ENCODE measurements around the gene OLFM4. TPM values are rescaled to one million over a fixed set of nuclear protein-coding genes. Genes with fewer than 3 reads are reported as not detected.

Gene OLFM4
- total RNA-seq = not detected

GRCh38 chr13:53028637-53029203 lies at the start of gene OLFM4:
Gene OLFM4 (plus strand): TSS chr13:53028813. CDS start chr13:53028837, 24 bp downstream.
- ATAC-seq (no peak), DNase-seq (no peak)
- H3K27me3 Mint-ChIP-seq = no peaks in the 10 kb centered on the region
- no peak within 1 kb of the TSS for H3K27ac Mint-ChIP-seq
- CTCF ChIA-PET = no interaction called here
- H3K36me3 Mint-ChIP-seq = no peaks in the 10 kb centered on the region
- no peaks in the 10 kb centered on the region for H3K4me1 Mint-ChIP-seq
- no peaks in the 10 kb centered on the region for H3K9me3 Mint-ChIP-seq (ENCODE audit: low read depth)
- no peak within 1 kb of the TSS for H3K4me3 Mint-ChIP-seq

GRCh38 chr13:52978989-52979388 lies 49.6 kb upstream of the OLFM4 start:
- H3K36me3 Mint-ChIP-seq = no peaks in the 10 kb centered on the region
- H3K4me1 Mint-ChIP-seq = no peaks in the 10 kb centered on the region
- H3K27ac Mint-ChIP-seq = no peak overlapping the region
- peaks cover 2% of the 10 kb centered on the region for H3K27me3 Mint-ChIP-seq
- no peak overlapping the region for H3K4me3 Mint-ChIP-seq
- no peak for ATAC-seq
- CTCF ChIA-PET = no interaction called here
- no peaks in the 10 kb centered on the region for H3K9me3 Mint-ChIP-seq (ENCODE audit: low read depth)
- DNase-seq = no peak

- no peak overlapping the region for H3K27ac Mint-ChIP-seq
- no peak overlapping the region for H3K4me3 Mint-ChIP-seq
- H3K4me1 Mint-ChIP-seq = no peaks in the 10 kb centered on the region
- CTCF ChIA-PET = no interaction called here
- DNase-seq (no peak), ATAC-seq (no peak)
- no peaks in the 10 kb centered on the region for H3K36me3 Mint-ChIP-seq
- H3K9me3 Mint-ChIP-seq (ENCODE audit: low read depth) = no peaks in the 10 kb centered on the region
- H3K27me3 Mint-ChIP-seq = peaks cover 2% of the 10 kb centered on the region
These were observed 47.9 kb upstream of the OLFM4 start for GRCh38 chr13:52980695-52981094.

- H3K4me3 Mint-ChIP-seq = no peak overlapping the region
- no peaks in the 10 kb centered on the region for H3K9me3 Mint-ChIP-seq (ENCODE audit: low read depth)
- CTCF ChIA-PET = no interaction called here
- ATAC-seq (no peak), DNase-seq (no peak)
- H3K27ac Mint-ChIP-seq = no peak overlapping the region
- no peaks in the 10 kb centered on the region for H3K27me3 Mint-ChIP-seq
- H3K4me1 Mint-ChIP-seq = no peaks in the 10 kb centered on the region
- no peaks in the 10 kb centered on the region for H3K36me3 Mint-ChIP-seq
These were observed 44.8 kb upstream of the OLFM4 start for GRCh38 chr13:52983836-52984235.

- ATAC-seq = no peak
- Mint-ChIP-seq H3K4me1 (no peaks in the 10 kb centered on the region), H3K9me3 (ENCODE audit: low read depth) (no peaks in the 10 kb centered on the region)
These were observed 43.7 kb upstream of the OLFM4 start for GRCh38 chr13:52984881-52985363.

GRCh38 chr13:52991344-52992020 lies 37.1 kb upstream of the OLFM4 start:
- CTCF ChIA-PET = interaction anchor here (1.6 kb wide), 1 partner anchor 10 kb away, joined by 3 read pairs; no protein-coding TSS in a partner anchor
- Mint-ChIP-seq H3K27ac (no peak overlapping the region), H3K9me3 (ENCODE audit: low read depth) (no peaks in the 10 kb centered on the region), H3K27me3 (peaks cover 2% of the 10 kb centered on the region), H3K4me3 (no peak overlapping the region), H3K4me1 (no peaks in the 10 kb centered on the region), H3K36me3 (no peaks in the 10 kb centered on the region)
- no peak for ATAC-seq
- DNase-seq = no peak

More at GRCh38 chr13:52984881-52985363, 43.7 kb upstream of the OLFM4 start:
- no peak overlapping the region for H3K27ac Mint-ChIP-seq
- DNase-seq = no peak
- H3K27me3 Mint-ChIP-seq = peaks cover 2% of the 10 kb centered on the region
- CTCF ChIA-PET = no interaction called here
- H3K36me3 Mint-ChIP-seq = no peaks in the 10 kb centered on the region
- H3K4me3 Mint-ChIP-seq = no peak overlapping the region

- ATAC-seq (no peak), DNase-seq (no peak)
- H3K9me3 Mint-ChIP-seq (ENCODE audit: low read depth) = no peaks in the 10 kb centered on the region
- no peaks in the 10 kb centered on the region for H3K4me1 Mint-ChIP-seq
- H3K27ac Mint-ChIP-seq = no peak overlapping the region
- H3K4me3 Mint-ChIP-seq = no peak overlapping the region
- H3K36me3 Mint-ChIP-seq = no peaks in the 10 kb centered on the region
- H3K27me3 Mint-ChIP-seq = peaks cover 2% of the 10 kb centered on the region
- CTCF ChIA-PET = interaction anchor here (1.6 kb wide), 1 partner anchor 10 kb away, joined by 3 read pairs; no protein-coding TSS in a partner anchor
These were observed 36.5 kb upstream of the OLFM4 start for GRCh38 chr13:52992110-52992509.

GRCh38 chr13:52994051-52994450 lies 34.6 kb upstream of the OLFM4 start:
- ATAC-seq (no peak), DNase-seq (no peak)
- no peaks in the 10 kb centered on the region for H3K4me1 Mint-ChIP-seq
- peaks cover 2% of the 10 kb centered on the region for H3K27me3 Mint-ChIP-seq
- H3K4me3 Mint-ChIP-seq = no peak overlapping the region
- H3K27ac Mint-ChIP-seq = no peak overlapping the region
- CTCF ChIA-PET = no interaction called here
- no peaks in the 10 kb centered on the region for H3K9me3 Mint-ChIP-seq (ENCODE audit: low read depth)
- no peaks in the 10 kb centered on the region for H3K36me3 Mint-ChIP-seq

- no peaks in the 10 kb centered on the region for H3K4me1 Mint-ChIP-seq
- ATAC-seq (no peak), DNase-seq (no peak)
- peaks cover under 1% of the 10 kb centered on the region for H3K27me3 Mint-ChIP-seq
- CTCF ChIA-PET = interaction anchor here (1.1 kb wide), 1 partner anchor 26 kb away, joined by 3 read pairs; no protein-coding TSS in a partner anchor
- no peaks in the 10 kb centered on the region for H3K9me3 Mint-ChIP-seq (ENCODE audit: low read depth)
- no peak overlapping the region for H3K27ac Mint-ChIP-seq
- no peaks in the 10 kb centered on the region for H3K36me3 Mint-ChIP-seq
- no peak overlapping the region for H3K4me3 Mint-ChIP-seq
These were observed 33.7 kb upstream of the OLFM4 start for GRCh38 chr13:52994865-52995264.

GRCh38 chr13:52995946-52996345 lies 32.7 kb upstream of the OLFM4 start:
- no peaks in the 10 kb centered on the region for H3K27me3 Mint-ChIP-seq
- no peak overlapping the region for H3K4me3 Mint-ChIP-seq
- H3K36me3 Mint-ChIP-seq = no peaks in the 10 kb centered on the region
- H3K4me1 Mint-ChIP-seq = no peaks in the 10 kb centered on the region
- H3K9me3 Mint-ChIP-seq (ENCODE audit: low read depth) = no peaks in the 10 kb centered on the region
- CTCF ChIA-PET = interaction anchor here (1.1 kb wide), 1 partner anchor 27 kb away, joined by 3 read pairs; no protein-coding TSS in a partner anchor
- no peak for DNase-seq
- no peak overlapping the region for H3K27ac Mint-ChIP-seq
- ATAC-seq = no peak

GRCh38 chr13:52997951-52998876 lies 30.4 kb upstream of the OLFM4 start:
- ATAC-seq (no peak), DNase-seq (no peak)
- Mint-ChIP-seq H3K27me3 (no peaks in the 10 kb centered on the region), H3K4me1 (no peaks in the 10 kb centered on the region), H3K4me3 (no peak overlapping the region), H3K9me3 (ENCODE audit: low read depth) (no peaks in the 10 kb centered on the region), H3K36me3 (no peaks in the 10 kb centered on the region), H3K27ac (no peak overlapping the region)
- CTCF ChIA-PET = no interaction called here

- no peaks in the 10 kb centered on the region for H3K27me3 Mint-ChIP-seq
- H3K9me3 Mint-ChIP-seq (ENCODE audit: low read depth) = no peaks in the 10 kb centered on the region
- no peak for ATAC-seq
- no peak for DNase-seq
- no peak overlapping the region for H3K4me3 Mint-ChIP-seq
- H3K27ac Mint-ChIP-seq = no peak overlapping the region
- H3K36me3 Mint-ChIP-seq = no peaks in the 10 kb centered on the region
- CTCF ChIA-PET = no interaction called here
- no peaks in the 10 kb centered on the region for H3K4me1 Mint-ChIP-seq
These were observed 29.4 kb upstream of the OLFM4 start for GRCh38 chr13:52999093-52999696.

Data from activated CD8-positive, alpha-beta memory T cell treated with anti-CD3 and anti-CD28 coated beads, Interleukin-2, amount 10 ng/mL, durations not matched to agents 7 days and 5 days (primary cell).